Keratinocyte (primary cell): Measurements from ENCODE around the gene CCDC158.

Experiments
- CTCF ChIP-seq, 3 experiments: IDR thresholded peaks in 1 of 3; conservative IDR thresholded peaks in 1 of 3; optimal IDR thresholded peaks in 1 of 3; 2 replicates in 2 of 3; 3 replicates in 1 of 3; pipeline versions ENCODE3 to v1.5.1; 2011; ENCODE audit warnings: low read length in 3 of 3, mild to moderate bottlenecking in 3 of 3, moderate library complexity in 2 of 3, control low read depth in 1 of 3, inconsistent platforms in 1 of 3; ENCODE audit not compliant: insufficient read depth in 2 of 3; ENCODE audit errors: extremely low read depth in 1 of 3
- EZH2 ChIP-seq: IDR thresholded peaks from one replicate; pipeline ENCODE4 v1.6.1; 2012; ENCODE audit warnings: inconsistent platforms, mild to moderate bottlenecking, low read length, moderate library complexity

GRCh38 chr4:76458297-76458696, 37.4 kb upstream of the CCDC158 start:
- TF ChIP-seq CTCF (optimal IDR thresholded peaks at IDR 0.05 in 1 of 3, IDR thresholded peaks at IDR 0.05 in 1 of 3, conservative IDR thresholded peaks at IDR 0.05 in 1 of 3; ENCODE audit: extremely low read depth in 1 of 3, insufficient read depth in 2 of 3, low read length in 3 of 3) (no peak), EZH2 (no peak)
